Measurements from ENCODE around the gene PBOV1.
A peak's percentile ranks its signal among the peaks of the same experiment; 100 is the strongest.

PBOV1 gene

GRCh38 chr6:138203315-138203714, 15.0 kb downstream of the PBOV1 start:
- DNase-seq = no peak

GRCh38 chr6:138201836-138202235, 16.5 kb downstream of the PBOV1 start:
- no peak for DNase-seq

GRCh38 chr6:138198430-138199091, 19.7 kb downstream of the PBOV1 start:
- DNase-seq = no peak

GRCh38 chr6:138197570-138197969, 20.7 kb downstream of the PBOV1 start:
- DNase-seq = no peak

GRCh38 chr6:138196122-138196738, 22.1 kb downstream of the PBOV1 start:
- DNase-seq = no peak

GRCh38 chr6:138194287-138194686, 24.0 kb downstream of the PBOV1 start:
- DNase-seq = no peak

- peak; percentile 70 for DNase-seq
These were observed 29.9 kb downstream of the PBOV1 start for GRCh38 chr6:138188278-138188941.

GRCh38 chr6:138187156-138187555, 31.1 kb downstream of the PBOV1 start:
- DNase-seq = no peak

GRCh38 chr6:138184230-138184629, 34.1 kb downstream of the PBOV1 start:
- DNase-seq = no peak

- DNase-seq = no peak
These were observed 34.5 kb downstream of the PBOV1 start for GRCh38 chr6:138183790-138184134.

GRCh38 chr6:138182939-138183789, 35.1 kb downstream of the PBOV1 start:
- DNase-seq = peak; percentile 49

GRCh38 chr6:138176652-138177232, 41.5 kb downstream of the PBOV1 start:
- DNase-seq = no peak

GRCh38 chr6:138175596-138175995, 42.7 kb downstream of the PBOV1 start:
- no peak for DNase-seq
